HepG2 (cell line): ENCODE results near the gene PAK6. TPM values are rescaled to one million over a fixed set of nuclear protein-coding genes. Genes with fewer than 3 reads are reported as not detected.

Source experiments
- ATAC-seq: fragments of 200-7000 bp; cut with Tn5 transposase; 3 replicates; pipeline ENCODE4 v1.9.1; 2020; ENCODE audit warnings: mild to moderate bottlenecking, moderate library complexity
- BruUV-seq: library from RNA; stranded (reverse); fragments of 400-500 nt; replicated peaks from 2 replicates; lab custom pipeline; 2021; lab: Mats Ljungman, UMichigan
- CTCF ChIA-PET: fragments of 300-600 bp; formaldehyde crosslinking; extraction: SDS; loops from one replicate; lab custom pipeline; 2021; ENCODE audit warnings: low total read pairs, inconsistent platforms, low intra/inter-chr PET ratio; lab: Yijun Ruan, JAX
- POLR2A ChIA-PET: fragments of 350-600 bp; sonication (Branson Sonifier 250); formaldehyde crosslinking; loops from one replicate; lab custom pipeline; 2020; ENCODE audit warnings: antibody characterized with exemption, inconsistent platforms; lab: Yijun Ruan, JAX
- DNase-seq: peaks from one replicate; pipeline ENCODE4 v3.0.0-alpha.2; 2015; ENCODE audit warnings: low spot score
- FAIRE-seq: peaks from 3 replicates; lab custom pipeline; 2011; peaks lifted over from hg19 to GRCh38; lab: Jason Lieb, UNC
- H2AFZ ChIP-seq: one replicate; pipeline ENCODE4 v1.6.1; 2011; ENCODE audit warnings: low read length, inconsistent platforms
- H3K27ac ChIP-seq: fragments of 300-600 bp; 3 replicates; pipeline ENCODE4 v1.8.0; 2011; ENCODE audit warnings: mixed run types, mild to moderate bottlenecking, mixed read lengths, low read length, inconsistent platforms; ENCODE audit not compliant: insufficient read depth; ENCODE audit errors: extremely low read length
- H3K27me3 ChIP-seq, 2 experiments: fragments of 200-600 bp in 1 of 2; 2 replicates in 1 of 2; 3 replicates in 1 of 2; pipeline versions ENCODE4 v1.6.0 to v1.8.0; 2011; ENCODE audit warnings: low read length in 2 of 2, mild to moderate bottlenecking in 2 of 2, moderate library complexity in 2 of 2, inconsistent platforms in 1 of 2; ENCODE audit not compliant: insufficient read depth in 2 of 2, control insufficient read depth in 1 of 2
- H3K36me3 ChIP-seq, 2 experiments: fragments of 200-600 bp in 1 of 2; replicated peaks in 1 of 2; 2 replicates in 1 of 2; 3 replicates in 1 of 2; pipeline versions ENCODE4 v1.5.1 to v1.8.0; 2011; ENCODE audit warnings: low read length in 2 of 2, inconsistent platforms in 1 of 2; ENCODE audit not compliant: insufficient read depth in 2 of 2, control insufficient read depth in 1 of 2
- H3K4me1 ChIP-seq: 2 replicates; pipeline ENCODE4 v1.5.1; 2012; ENCODE audit warnings: low read length, inconsistent platforms; ENCODE audit not compliant: insufficient read depth
- H3K4me2 ChIP-seq: 2 replicates; pipeline ENCODE4 v1.6.0; 2011; ENCODE audit warnings: low read depth, low read length, inconsistent platforms
- H3K4me3 ChIP-seq, 3 experiments: fragments of 200-600 bp in 1 of 3; sonication (generic), shearing (Covaris generic) in 1 of 3; replicated peaks in 1 of 3; 2 replicates each; pipeline ENCODE4 v1.5.1; 2011 to 2016; ENCODE audit warnings: low read length in 3 of 3, inconsistent platforms in 2 of 3, low read depth in 2 of 3, mild to moderate bottlenecking in 2 of 3, control low read depth in 1 of 3, mixed read lengths in 1 of 3; ENCODE audit not compliant: insufficient read depth in 1 of 3
- H3K79me2 ChIP-seq: one replicate; pipeline ENCODE4 v1.6.1; 2011; ENCODE audit warnings: low read length, inconsistent platforms; ENCODE audit not compliant: insufficient read depth
- H3K9ac ChIP-seq: 2 replicates; pipeline ENCODE4 v1.6.0; 2011; ENCODE audit warnings: mild to moderate bottlenecking, low read depth, low read length, inconsistent platforms; ENCODE audit not compliant: insufficient read depth
- H3K9me3 ChIP-seq: 2 replicates; pipeline ENCODE4 v1.5.1; 2012; ENCODE audit warnings: mild to moderate bottlenecking, low read length
- H4K20me1 ChIP-seq: 2 replicates; pipeline ENCODE4 v1.6.0; 2011; ENCODE audit warnings: inconsistent platforms, mild to moderate bottlenecking, low read length, moderate library complexity; ENCODE audit not compliant: insufficient read depth
- AGO2 ChIP-seq: fragments of 200-400 bp; formaldehyde crosslinking; optimal IDR thresholded peaks from 2 replicates; pipeline ENCODE3; 2017; ENCODE audit warnings: mild to moderate bottlenecking, low read depth, low read length, moderate library complexity
- CTCF ChIP-seq: sonication (generic); formaldehyde crosslinking; IDR thresholded peaks from 2 replicates; pipeline ENCODE4 v1.5.0; 2020; ENCODE audit warnings: mild to moderate bottlenecking, missing genetic modification reagents, moderate library complexity
- NFYB ChIP-seq: sonication (generic); formaldehyde crosslinking; IDR thresholded peaks from 2 replicates; pipeline ENCODE4 v1.4.0; 2020; ENCODE audit warnings: missing genetic modification reagents
- SMAD1 ChIP-seq: sonication (generic); formaldehyde crosslinking; IDR thresholded peaks from 2 replicates; pipeline ENCODE4 v1.4.0; 2020; ENCODE audit warnings: missing genetic modification reagents, low read depth, mild to moderate bottlenecking, borderline replicate concordance
- WGBS: methylation state at CpG from one replicate; pipeline ENCODE4 v1.1.6; 2017; ENCODE audit warnings: low lambda C conversion rate; 5-methylcytosine and 5-hydroxymethylcytosine counted together
- in situ Hi-C: cut with HindIII; loops from 2 replicates; pipeline ENCODE4 v1.10.0; 2017; ENCODE audit warnings: low pct_unique_long_range_greater_than_20kb; ENCODE audit not compliant: extremely low pct_ligation_motif_present
- intact Hi-C: fragments of 100-400 bp; cut with micrococcal nuclease; formaldehyde crosslinking; loops from one replicate; pipeline ENCODE4 v1.10.0; 2022; ENCODE audit not compliant: unreplicated experiment
- polyA plus RNA-seq, 8 experiments: library from polyadenylated mRNA; depleted of rRNA in 3 of 8; stranded (reverse) in 7 of 8; unstranded in 1 of 8; fragments of >200 nt; fragmentation: Illumina TruSeq in 4 of 8; extraction: Trizol in 4 of 8; gene quantifications; 2 replicates each; pipeline versions ENCODE4 v1.2.1 to v1.2.3, GENCODE V29; 2011 to 2016; ENCODE audit warnings: low read depth in 4 of 8, missing spikeins in 1 of 8, mixed read lengths in 1 of 8; ENCODE audit not compliant: insufficient read depth in 1 of 8
- total RNA-seq, 5 experiments: library from RNA; depleted of rRNA; stranded (reverse); fragments of >200 nt; fragmentation: Illumina TruSeq; extraction: Trizol; gene quantifications; 2 replicates each; pipeline ENCODE4 v1.2.3, GENCODE V29; 2016; ENCODE audit warnings: low read depth in 1 of 5

The PAK6 gene
- total and polyA plus RNA-seq, 2 of the 13 experiments (the other 11 are each of a cell fraction or from before 2014, with no cell fraction given), result 0.07 TPM; not detected in 1

- Histone ChIP-seq H3K4me3 (peak within 1 kb of the TSS in 1 of 3 experiments; percentile 8; a peak in 1 of 6 replicates), H2AFZ (no peak within 1 kb of the TSS), H3K4me2 (peak within 1 kb of the TSS; percentile 21; the same call in 1 of the 2 replicates)
- POLR2A ChIA-PET, result no interaction called here
- intact Hi-C loops (no loop called here), in situ Hi-C loops (no loop called here)
- CTCF ChIA-PET, result interaction anchor here (0.8 kb wide), 1 partner anchor 115 kb away, joined by 3 read pairs; no protein-coding TSS in a partner anchor
- TF ChIP-seq CTCF (CRISPR knock-in tag) (peak; percentile 22; the same call in 1 of the 2 replicates), NFYB (CRISPR knock-in tag) (no peak), SMAD1 (CRISPR knock-in tag) (no peak), AGO2 (no peak)
- TF ChIP-seq, all 625 proteins: peak for 1
- Histone ChIP-seq H4K20me1 (no peaks in the 10 kb centered on the region), H3K4me1 (no peaks in the 10 kb centered on the region), H3K9ac (no peak within 1 kb of the TSS), H3K79me2 (no peaks in the 10 kb centered on the region), H3K27me3 (peaks cover 5 to 59% of the 10 kb centered on the region in 2 experiments; a peak in 4 of 5 replicates), H3K36me3 (no peaks in the 10 kb centered on the region), H3K9me3 (no peaks in the 10 kb centered on the region), H3K27ac (no peak within 1 kb of the TSS)
- FAIRE-seq (no peak), ATAC-seq (peak; percentile 69), DNase-seq (peak; percentile 14)
- 55% methylated on average over 6 of the region's 15 CpGs for WGBS
- BruUV-seq, result no TSS peak
These were observed 68.8 kb downstream of the PAK6 start, which contains the start of gene PLCB2 for GRCh38 chr15:40307421-40308211. Gene PLCB2, minus strand, starts transcription at chr15:40307935. Its CDS starts 263 bp downstream, at chr15:40307672.
